Right renal pelvis (tissue), 4 donors: ENCODE measurements around the gene PITX1. TPM values are rescaled to one million over a fixed set of nuclear protein-coding genes. Genes with fewer than 3 reads are reported as not detected.
"Not testable (repeated sequence)": the region's sequence is repeated elsewhere in the genome, so short reads cannot be mapped to it uniquely, and the experiment has no call there.

ENCODE experiments used
- DNase-seq, 4 donors: peaks; one replicate each; pipeline ENCODE4 v3.0.0-alpha.2; 2013; ENCODE audit warnings: low read depth in 4 of 4, low spot score in 3 of 4, missing footprints in 1 of 4
- polyA plus RNA-seq, 4 donors: library from polyadenylated mRNA; unstranded; fragments of 120-200 nt; gene quantifications; one replicate each; pipeline ENCODE4 v1.2.1, GENCODE V29; 2013; ENCODE audit not compliant: insufficient read length in 4 of 4

PITX1 gene
- polyA plus RNA-seq: under 1 TPM in 1 of 4 donors, not detected in 3; 0.05 TPM

- no peak for DNase-seq
Measured at GRCh38 chr5:135033901-135034235, at the start of gene PITX1. Gene PITX1, minus strand, starts transcription at chr5:135034228. Its CDS starts 347 bp downstream, at chr5:135033881.

GRCh38 chr5:135083334-135083733 lies 49.3 kb upstream of the PITX1 start:
- DNase-seq: not testable (repeated sequence)

- no peak for DNase-seq
Measured at GRCh38 chr5:135081240-135081639, 47.2 kb upstream of the PITX1 start.

GRCh38 chr5:135079760-135080159 lies 45.7 kb upstream of the PITX1 start:
- no peak for DNase-seq

- DNase-seq: no peak
Measured at GRCh38 chr5:135079099-135079681, 45.2 kb upstream of the PITX1 start.

GRCh38 chr5:135076801-135077200 lies 42.8 kb upstream of the PITX1 start:
- no peak for DNase-seq

GRCh38 chr5:135076051-135076491 lies 42.0 kb upstream of the PITX1 start:
- no peak for DNase-seq

- DNase-seq: no peak
Measured at GRCh38 chr5:135075621-135076020, 41.6 kb upstream of the PITX1 start.

GRCh38 chr5:135073761-135074345 lies 39.8 kb upstream of the PITX1 start:
- no peak for DNase-seq

GRCh38 chr5:135072387-135073281 lies 38.6 kb upstream of the PITX1 start:
- no peak for DNase-seq

- no peak for DNase-seq
Measured at GRCh38 chr5:135071311-135071710, 37.3 kb upstream of the PITX1 start.

- DNase-seq: no peak
Measured at GRCh38 chr5:135069895-135070657, 36.0 kb upstream of the PITX1 start.

GRCh38 chr5:135069016-135069770 lies 35.2 kb upstream of the PITX1 start:
- DNase-seq: no peak

- no peak for DNase-seq
Measured at GRCh38 chr5:135067587-135067986, 33.6 kb upstream of the PITX1 start.

- no peak for DNase-seq
Measured at GRCh38 chr5:135066781-135067180, 32.8 kb upstream of the PITX1 start.

GRCh38 chr5:135065306-135066265 lies 31.6 kb upstream of the PITX1 start:
- no peak for DNase-seq

GRCh38 chr5:135064235-135064570 lies 30.2 kb upstream of the PITX1 start:
- no peak for DNase-seq

GRCh38 chr5:135063511-135064234 lies 29.6 kb upstream of the PITX1 start:
- no peak for DNase-seq

- DNase-seq: no peak
Measured at GRCh38 chr5:135063056-135063445, 29.0 kb upstream of the PITX1 start.
